ENCODE results near the gene GPC3. TPM values are rescaled to one million over a fixed set of nuclear protein-coding genes. Genes with fewer than 3 reads are reported as not detected.
"Not testable (repeated sequence)": the region's sequence is repeated elsewhere in the genome, so short reads cannot be mapped to it uniquely, and the experiment has no call there.

Gene GPC3
- total RNA-seq, 4 donors from 2014 or later = 4.9 to 10.9 (median 9.2) TPM

DNA sequence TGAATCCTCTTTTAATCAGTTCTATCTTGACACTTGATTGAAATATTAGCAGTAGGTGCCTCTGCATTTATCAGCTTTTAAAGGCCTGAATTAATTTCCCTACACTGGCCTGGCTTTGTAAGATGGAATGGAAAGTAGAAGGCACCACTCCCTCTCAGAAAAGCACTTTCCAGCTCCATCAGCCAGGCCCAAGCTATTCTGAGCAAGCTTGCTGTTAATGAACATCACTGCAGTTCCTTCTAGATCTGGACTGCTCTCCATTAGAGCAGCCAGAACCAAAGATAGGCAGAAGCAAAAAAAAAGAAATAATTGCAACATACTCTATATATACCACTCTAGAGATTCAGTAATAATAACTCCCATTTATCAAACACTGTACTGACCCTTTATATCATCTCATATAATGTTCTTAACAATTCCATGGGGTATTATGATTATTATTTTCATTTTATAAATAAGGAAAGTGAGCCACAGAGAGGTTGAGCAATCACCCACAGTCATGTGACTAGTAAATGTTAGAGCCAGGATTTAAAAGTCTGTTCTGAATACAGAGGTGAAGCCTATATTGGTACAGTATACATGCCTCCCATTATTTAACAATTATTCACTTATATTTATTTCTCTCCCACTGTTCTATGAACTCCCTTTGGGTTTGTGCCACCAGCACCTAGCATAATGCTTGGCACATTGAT lies 39.4 kb upstream of the GPC3 start:
- Histone ChIP-seq H3K27ac (no peak overlapping the region), H3K4me1 (no peaks in the 10 kb centered on the region), H3K4me3 (no peak overlapping the region), H3K9me3 (no peaks in the 10 kb centered on the region), H3K27me3 (no peaks in the 10 kb centered on the region), H3K36me3 (no peaks in the 10 kb centered on the region)
- TF ChIP-seq POLR2A (IDR thresholded peaks at IDR 0.05) = no peak
- TF ChIP-seq EP300 (IDR thresholded peaks at IDR 0.05) = no peak
- TF ChIP-seq POLR2AphosphoS5 (IDR thresholded peaks at IDR 0.05) = no peak
- no peak for TF ChIP-seq CTCF (IDR thresholded peaks at IDR 0.05)
- no peak for DNase-seq (ENCODE audit: low spot score in 2 of 2)

DNA sequence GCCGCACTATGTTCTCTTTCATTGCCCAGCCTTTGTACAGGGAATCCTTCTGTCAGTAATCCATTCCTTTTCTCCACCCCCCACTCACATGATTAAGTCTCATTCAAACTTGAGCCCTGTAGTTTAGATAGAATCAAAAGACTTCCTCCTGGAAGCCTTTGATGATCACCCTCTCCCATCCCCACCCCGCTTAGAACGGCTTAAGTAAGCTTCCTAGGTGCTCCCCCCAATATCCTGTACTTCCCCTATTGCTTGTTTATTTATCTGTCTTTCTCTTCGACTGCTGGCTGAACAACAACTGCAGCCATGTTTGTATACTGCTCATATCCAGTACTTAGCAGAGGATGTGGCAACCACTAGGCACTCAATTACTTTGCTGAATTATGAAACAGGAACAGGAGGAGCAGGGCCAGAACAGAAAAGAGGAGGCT lies 38.5 kb upstream of the GPC3 start:
- Histone ChIP-seq H3K4me1 (no peaks in the 10 kb centered on the region), H3K27ac (no peak overlapping the region), H3K9me3 (no peaks in the 10 kb centered on the region), H3K36me3 (no peaks in the 10 kb centered on the region), H3K27me3 (no peaks in the 10 kb centered on the region), H3K4me3 (no peak overlapping the region)
- DNase-seq (ENCODE audit: low spot score in 2 of 2) = no peak
- no peak for TF ChIP-seq CTCF (IDR thresholded peaks at IDR 0.05)
- TF ChIP-seq POLR2AphosphoS5 (IDR thresholded peaks at IDR 0.05) = no peak
- no peak for TF ChIP-seq POLR2A (IDR thresholded peaks at IDR 0.05)
- TF ChIP-seq EP300 (IDR thresholded peaks at IDR 0.05) = no peak
- WGBS = 76% methylated on average over 4 of the region's 4 CpGs

DNA sequence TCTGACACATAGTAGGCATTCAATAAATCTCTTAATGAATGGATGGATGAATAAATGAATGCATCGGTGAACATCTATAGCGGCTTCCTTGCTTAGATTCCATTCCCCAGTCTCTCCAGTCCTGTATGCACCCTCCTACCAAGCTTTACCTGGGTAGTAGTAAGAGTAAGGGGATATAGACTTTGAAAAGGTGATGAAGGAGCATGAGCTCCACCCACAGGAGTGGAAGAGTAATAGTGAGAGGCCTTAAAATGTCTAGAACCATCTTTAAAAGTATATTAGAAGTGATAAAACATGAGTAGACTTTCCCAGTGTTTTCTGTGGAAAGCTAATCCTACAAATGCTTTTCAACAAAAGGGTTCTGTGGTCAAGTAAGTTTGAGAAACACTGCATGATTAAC lies 35.5 kb upstream of the GPC3 start:
- no peak overlapping the region for H3K4me3 ChIP-seq
- H3K27ac ChIP-seq = no peak overlapping the region
- no peaks in the 10 kb centered on the region for H3K4me1 ChIP-seq
- H3K27me3 ChIP-seq = no peaks in the 10 kb centered on the region
- no peaks in the 10 kb centered on the region for H3K9me3 ChIP-seq
- DNase-seq (ENCODE audit: low spot score in 2 of 2) = no peak
- no peak for TF ChIP-seq POLR2AphosphoS5 (IDR thresholded peaks at IDR 0.05)
- TF ChIP-seq EP300 (IDR thresholded peaks at IDR 0.05) = no peak
- no peak for TF ChIP-seq CTCF (IDR thresholded peaks at IDR 0.05)
- TF ChIP-seq POLR2A (IDR thresholded peaks at IDR 0.05) = no peak
- no peaks in the 10 kb centered on the region for H3K36me3 ChIP-seq
- 74% methylated on average over 2 of the region's 2 CpGs for WGBS

DNA sequence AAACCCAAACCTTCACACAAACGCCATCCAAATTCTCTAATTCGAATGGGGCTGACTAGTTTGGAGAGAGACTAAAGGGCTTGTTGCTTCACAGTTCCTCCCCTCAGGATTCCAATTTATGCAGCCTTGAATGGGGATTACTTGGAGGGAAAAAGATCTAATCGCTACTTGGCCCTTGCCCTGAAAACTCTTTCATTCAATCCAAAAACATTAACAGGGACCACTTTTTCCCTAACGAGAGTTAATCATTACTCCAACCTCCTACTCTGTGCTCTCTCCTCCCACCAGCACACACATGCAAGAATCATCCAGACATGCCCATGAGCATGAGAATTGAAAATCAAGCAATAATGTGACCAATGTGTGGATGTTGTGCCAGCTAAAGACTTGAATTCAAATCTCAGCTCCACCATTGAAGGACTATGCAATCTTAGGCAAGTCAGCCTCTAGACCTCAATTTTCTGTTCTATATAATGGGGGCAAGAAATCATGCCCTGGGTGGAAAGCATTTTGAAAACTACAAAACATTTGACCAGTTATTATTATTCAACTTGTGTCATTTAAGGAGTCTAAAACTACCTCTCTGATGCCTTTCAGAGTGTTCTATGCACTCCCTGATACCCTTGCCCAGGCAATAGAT lies 34.3 kb upstream of the GPC3 start:
- Histone ChIP-seq H3K4me1 (no peaks in the 10 kb centered on the region), H3K27ac (no peak overlapping the region), H3K9me3 (no peaks in the 10 kb centered on the region), H3K36me3 (no peaks in the 10 kb centered on the region), H3K4me3 (no peak overlapping the region), H3K27me3 (no peaks in the 10 kb centered on the region)
- DNase-seq (ENCODE audit: low spot score in 2 of 2) = no peak
- WGBS = 62% methylated on average over 4 of the region's 4 CpGs
- TF ChIP-seq EP300 (IDR thresholded peaks at IDR 0.05) (no peak), POLR2A (IDR thresholded peaks at IDR 0.05) (no peak), POLR2AphosphoS5 (IDR thresholded peaks at IDR 0.05) (no peak), CTCF (IDR thresholded peaks at IDR 0.05) (no peak)

- not testable (repeated sequence) for H3K27me3 ChIP-seq; H3K4me3 ChIP-seq; H3K36me3 ChIP-seq; H3K27ac ChIP-seq; H3K4me1 ChIP-seq; H3K9me3 ChIP-seq; DNase-seq (ENCODE audit: low spot score in 2 of 2)
- 74% methylated on average over 1 of the region's 1 CpG for whole genome bisulfite sequencing
These were observed 30.9 kb upstream of the GPC3 start for GRCh38 chrX:134016309-134016708.

DNA sequence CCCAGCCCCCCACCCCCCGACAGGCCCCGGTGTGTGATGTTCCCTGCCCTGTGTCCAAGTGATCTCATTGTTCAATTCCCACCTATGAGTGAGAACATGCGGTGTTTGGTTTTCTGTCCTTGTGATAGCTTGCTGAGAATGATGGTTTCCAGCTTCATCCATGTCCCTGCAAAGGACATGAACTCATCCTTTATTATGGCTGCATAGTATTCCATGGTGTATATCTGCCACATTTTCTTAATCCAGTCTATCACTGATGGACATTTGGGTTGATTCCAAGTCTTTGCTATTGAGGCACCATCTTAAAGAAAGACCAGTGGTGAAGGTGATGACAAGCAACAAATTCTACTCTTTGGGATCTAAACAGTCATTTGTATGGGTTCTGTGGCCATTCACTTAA lies 30.1 kb upstream of the GPC3 start:
- H3K4me3 ChIP-seq; H3K36me3 ChIP-seq; H3K27ac ChIP-seq; H3K9me3 ChIP-seq; H3K27me3 ChIP-seq; DNase-seq (ENCODE audit: low spot score in 2 of 2); H3K4me1 ChIP-seq: not testable (repeated sequence)
- 81% methylated on average over 3 of the region's 3 CpGs for WGBS

Measured in suprapubic skin (tissue), 4 donors.